Lower leg skin (tissue), 3 donors: ENCODE data around the gene ENDOU.

Experiments used
- POLR2A ChIP-seq, 2 donors: fragments of 450-650 bp; IDR thresholded peaks; one replicate each; pipeline ENCODE4 v1.6.1; 2016 to 2017; ENCODE audit warnings: antibody characterized with exemption in 2 of 2, mild to moderate bottlenecking in 1 of 2, moderate library complexity in 1 of 2
- TF ChIP-seq, protein P1 (sequence below), 3 donors: fragments of 450-650 bp; IDR thresholded peaks; one replicate each; pipeline ENCODE4 v1.5.1; 2016; ENCODE audit warnings: antibody characterized with exemption in 3 of 3, mild to moderate bottlenecking in 3 of 3, moderate library complexity in 2 of 3

DNA sequence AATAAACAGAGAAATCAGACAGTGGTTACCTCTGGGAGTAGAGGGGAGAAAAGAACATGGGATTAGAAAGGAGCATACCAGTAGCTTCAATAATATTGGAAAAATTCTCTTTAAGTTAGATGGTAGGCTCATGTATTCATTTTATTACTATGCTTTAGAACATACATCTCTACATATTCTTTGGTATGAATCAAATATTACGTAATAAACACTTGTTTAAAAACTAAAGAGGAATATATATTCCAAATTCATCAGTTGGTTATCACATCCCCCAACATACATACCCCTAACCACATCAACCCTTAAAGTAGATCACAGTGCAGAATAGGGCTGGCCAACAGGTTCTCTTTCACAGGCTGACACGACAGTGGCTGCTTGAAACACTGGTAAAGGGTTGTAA, 25.0 kb downstream of the ENDOU start:
- TF ChIP-seq POLR2A (IDR thresholded peaks at IDR 0.05) = no peak
- TF ChIP-seq, protein P1, sequence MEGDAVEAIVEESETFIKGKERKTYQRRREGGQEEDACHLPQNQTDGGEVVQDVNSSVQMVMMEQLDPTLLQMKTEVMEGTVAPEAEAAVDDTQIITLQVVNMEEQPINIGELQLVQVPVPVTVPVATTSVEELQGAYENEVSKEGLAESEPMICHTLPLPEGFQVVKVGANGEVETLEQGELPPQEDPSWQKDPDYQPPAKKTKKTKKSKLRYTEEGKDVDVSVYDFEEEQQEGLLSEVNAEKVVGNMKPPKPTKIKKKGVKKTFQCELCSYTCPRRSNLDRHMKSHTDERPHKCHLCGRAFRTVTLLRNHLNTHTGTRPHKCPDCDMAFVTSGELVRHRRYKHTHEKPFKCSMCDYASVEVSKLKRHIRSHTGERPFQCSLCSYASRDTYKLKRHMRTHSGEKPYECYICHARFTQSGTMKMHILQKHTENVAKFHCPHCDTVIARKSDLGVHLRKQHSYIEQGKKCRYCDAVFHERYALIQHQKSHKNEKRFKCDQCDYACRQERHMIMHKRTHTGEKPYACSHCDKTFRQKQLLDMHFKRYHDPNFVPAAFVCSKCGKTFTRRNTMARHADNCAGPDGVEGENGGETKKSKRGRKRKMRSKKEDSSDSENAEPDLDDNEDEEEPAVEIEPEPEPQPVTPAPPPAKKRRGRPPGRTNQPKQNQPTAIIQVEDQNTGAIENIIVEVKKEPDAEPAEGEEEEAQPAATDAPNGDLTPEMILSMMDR (IDR thresholded peaks at IDR 0.05) = no peak
